ENCODE data around the gene TESK2.
"Not testable (repeated sequence)": the region's sequence is repeated elsewhere in the genome, so short reads cannot be mapped to it uniquely, and the experiment has no call there.

The TESK2 gene

GRCh38 chr1:45407629-45408287 is 83.2 kb downstream of the TESK2 start:
- DNase-seq = no peak

DNA sequence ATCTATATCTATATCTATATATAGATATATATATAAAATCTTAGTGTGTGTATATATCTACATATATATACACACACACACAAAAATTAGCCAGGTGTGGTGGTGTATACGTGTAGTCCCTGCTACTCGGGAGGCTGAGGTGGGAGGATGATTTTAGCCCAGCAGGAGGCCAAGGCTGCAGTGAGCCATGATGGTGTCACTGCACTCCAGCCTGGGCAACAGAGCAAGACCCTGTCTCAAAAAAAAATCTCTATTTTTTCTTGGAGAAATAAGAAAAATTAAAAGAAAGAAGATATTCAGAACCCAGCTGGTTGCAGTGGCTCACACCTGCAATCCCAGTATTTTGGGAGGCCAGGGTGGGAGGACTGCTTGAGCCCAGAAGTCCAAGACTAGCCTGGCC is 85.3 kb downstream of the TESK2 start:
- DNase-seq = no peak

GRCh38 chr1:45403718-45404117 is 87.2 kb downstream of the TESK2 start:
- no peak for DNase-seq

DNA sequence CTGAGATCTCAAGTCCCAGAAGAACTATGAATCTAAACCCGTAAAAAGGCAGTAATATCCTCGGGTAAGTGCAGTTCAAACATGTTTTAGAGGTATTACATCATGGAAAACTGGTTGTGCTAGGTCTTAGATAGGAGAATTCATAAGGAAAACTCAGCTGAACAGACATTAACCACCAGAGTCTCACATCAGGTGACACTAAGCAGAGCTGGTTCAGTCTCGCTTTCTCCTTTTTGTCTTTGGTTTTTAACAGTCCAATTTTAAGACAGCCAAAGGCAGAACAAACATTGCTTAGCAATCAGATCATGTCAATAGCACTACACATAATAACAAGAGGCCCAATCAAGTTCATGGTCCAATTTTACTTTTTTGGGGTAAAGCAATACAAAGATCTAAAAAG is 87.7 kb downstream of the TESK2 start:
- DNase-seq = no peak

DNA sequence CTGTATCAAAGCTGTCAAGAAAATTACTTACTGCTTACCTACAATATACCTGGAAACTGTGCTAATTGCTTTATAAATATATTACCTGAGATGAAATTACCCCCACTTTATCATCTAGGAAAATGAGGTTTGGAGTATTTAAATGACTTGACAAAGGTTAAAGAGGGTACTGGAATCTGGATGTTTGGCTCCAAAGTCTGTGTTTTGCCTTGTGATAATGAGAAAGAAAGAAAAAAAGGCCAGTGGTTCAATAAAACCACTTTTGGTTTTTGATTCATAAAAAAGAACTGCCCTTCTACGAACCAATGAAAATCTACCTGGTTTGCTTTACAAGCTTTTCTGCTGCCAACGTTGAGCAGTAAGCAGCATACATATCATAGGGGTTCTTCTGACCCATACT is 89.4 kb downstream of the TESK2 start:
- no peak for DNase-seq

DNA sequence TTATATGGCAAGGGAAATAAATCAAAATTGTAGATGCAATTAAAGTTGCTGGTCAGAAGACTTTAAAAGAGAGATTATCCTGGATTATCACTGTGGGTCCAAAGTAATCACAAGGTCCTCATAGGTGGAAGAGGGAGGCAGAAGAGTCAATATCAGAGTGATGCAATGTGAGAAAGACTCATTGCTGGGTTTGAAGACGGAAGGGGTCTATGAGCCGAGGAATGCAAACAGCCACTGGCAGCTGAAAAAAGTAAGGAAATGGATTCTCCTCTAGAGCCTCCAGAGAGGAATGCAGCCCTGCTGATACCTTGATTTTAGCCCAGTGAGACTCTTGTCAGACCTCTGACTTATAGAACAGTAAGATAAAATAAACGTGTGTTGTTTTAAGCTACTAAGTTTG is 90.9 kb downstream of the TESK2 start:
- no peak for DNase-seq

GRCh38 chr1:45397285-45397684 is 93.7 kb downstream of the TESK2 start:
- DNase-seq = no peak

DNA sequence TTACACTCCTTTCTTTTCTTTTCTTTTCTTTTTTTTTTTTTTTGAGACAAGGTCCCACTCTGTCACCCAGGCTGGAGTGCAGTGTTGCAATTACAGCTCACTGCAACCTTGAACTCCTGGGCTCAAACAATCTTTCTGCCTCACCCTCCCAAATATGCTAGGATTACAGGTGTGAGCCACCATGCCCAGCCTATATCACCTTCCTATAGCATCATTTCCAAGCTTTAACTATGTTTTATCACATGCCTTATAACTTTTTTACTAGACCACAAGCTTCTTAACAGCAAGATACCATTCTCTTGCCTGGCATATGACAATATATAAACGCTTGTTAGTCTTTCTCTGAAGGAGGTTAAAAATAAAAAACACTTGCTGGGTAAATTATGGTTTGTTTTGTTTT is 95.4 kb downstream of the TESK2 start:
- DNase-seq = no peak

DNA sequence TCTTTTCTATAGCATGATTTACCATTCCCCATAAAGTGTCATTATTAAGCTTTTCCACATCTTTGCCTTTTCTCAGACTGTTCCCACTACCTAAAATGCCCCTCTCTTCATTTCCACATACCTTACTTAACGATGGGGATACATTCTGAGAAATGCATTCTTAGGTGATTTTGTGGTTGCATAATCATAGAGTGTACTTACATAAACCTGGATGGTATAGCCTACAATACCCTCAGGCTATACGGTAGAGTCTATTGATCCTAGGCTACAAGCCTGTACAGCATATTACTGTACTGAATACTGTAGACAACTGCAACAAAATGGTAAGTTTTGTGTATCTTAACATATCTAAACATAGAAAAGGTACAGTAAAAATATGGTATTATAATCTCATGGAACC is 95.9 kb downstream of the TESK2 start:
- no peak for DNase-seq

DNA sequence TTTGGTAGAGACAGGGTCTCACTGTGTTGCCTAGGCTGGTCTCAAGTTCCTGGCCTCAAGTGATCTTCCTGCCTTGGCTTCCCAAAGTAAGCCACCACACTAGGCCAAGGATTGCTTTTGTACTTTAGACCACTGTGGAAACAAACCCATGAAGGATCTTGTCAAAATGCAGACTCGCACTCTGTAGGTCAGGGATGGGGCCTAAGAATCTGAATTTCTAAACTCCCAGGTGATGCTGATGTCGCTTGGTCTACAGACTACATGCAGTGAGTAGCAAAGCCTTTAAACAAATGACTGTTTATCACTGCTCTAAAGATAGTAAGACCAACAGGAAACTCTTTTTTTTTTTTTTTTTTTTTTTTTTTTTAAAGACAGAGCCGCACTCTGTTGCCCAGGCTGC is 96.6 kb downstream of the TESK2 start:
- no peak for DNase-seq

- DNase-seq = no peak
Measured at GRCh38 chr1:45393718-45394302, 97.2 kb downstream of the TESK2 start.

DNA sequence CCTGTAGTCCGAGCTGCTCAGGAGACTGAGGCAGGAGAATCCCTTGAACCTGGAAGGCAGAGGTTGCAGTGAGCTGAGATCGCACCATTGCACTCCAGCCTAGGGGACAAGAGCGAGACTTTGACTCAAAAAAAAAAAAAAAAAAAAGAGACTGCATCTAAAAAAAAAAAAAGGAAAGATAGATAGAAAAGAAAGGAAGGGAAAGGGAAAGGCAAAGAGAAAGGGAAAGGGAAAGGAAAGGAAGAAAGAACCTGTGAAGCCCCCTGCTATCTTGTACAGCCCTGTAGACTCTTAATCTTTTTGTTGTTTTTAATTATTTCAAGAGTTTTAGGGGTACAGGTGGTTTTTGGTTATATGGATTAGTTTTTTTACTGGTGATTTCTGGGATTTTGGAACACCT is 104.7 kb downstream of the TESK2 start:
- no peak for DNase-seq

- DNase-seq = no peak
Measured at GRCh38 chr1:45385302-45385701, 105.7 kb downstream of the TESK2 start.

- DNase-seq = not testable (repeated sequence)
Measured at GRCh38 chr1:45384213-45384612, 106.8 kb downstream of the TESK2 start.

- DNase-seq = no peak
Measured at GRCh38 chr1:45383191-45383590, 107.8 kb downstream of the TESK2 start.

DNA sequence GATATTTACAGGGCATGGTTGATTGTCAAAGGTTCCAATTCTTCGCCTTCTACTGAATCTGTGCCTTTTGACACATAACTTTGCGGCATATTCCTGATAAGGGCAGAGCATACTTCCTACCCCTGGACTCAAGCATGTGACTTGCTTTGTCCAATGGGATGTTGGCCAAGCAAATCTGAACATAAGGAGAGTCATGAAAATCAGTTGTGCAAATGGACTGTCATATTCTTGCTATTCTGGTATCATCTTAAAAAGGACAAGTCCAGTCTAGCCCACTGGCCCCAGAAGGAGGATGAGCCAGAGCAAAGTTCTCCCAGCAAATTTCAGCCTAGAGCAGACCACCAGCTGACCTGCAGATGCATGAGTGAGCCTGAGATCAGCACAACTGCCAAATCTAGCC is 109.7 kb downstream of the TESK2 start:
- DNase-seq = no peak

GRCh38 chr1:45380730-45381129 is 110.2 kb downstream of the TESK2 start:
- no peak for DNase-seq

GRCh38 chr1:45380125-45380524 is 110.8 kb downstream of the TESK2 start:
- DNase-seq = no peak

GRCh38 chr1:45379524-45379923 is 111.4 kb downstream of the TESK2 start:
- DNase-seq = no peak

- no peak for DNase-seq
Measured at GRCh38 chr1:45378184-45378583, 112.8 kb downstream of the TESK2 start.

DNA sequence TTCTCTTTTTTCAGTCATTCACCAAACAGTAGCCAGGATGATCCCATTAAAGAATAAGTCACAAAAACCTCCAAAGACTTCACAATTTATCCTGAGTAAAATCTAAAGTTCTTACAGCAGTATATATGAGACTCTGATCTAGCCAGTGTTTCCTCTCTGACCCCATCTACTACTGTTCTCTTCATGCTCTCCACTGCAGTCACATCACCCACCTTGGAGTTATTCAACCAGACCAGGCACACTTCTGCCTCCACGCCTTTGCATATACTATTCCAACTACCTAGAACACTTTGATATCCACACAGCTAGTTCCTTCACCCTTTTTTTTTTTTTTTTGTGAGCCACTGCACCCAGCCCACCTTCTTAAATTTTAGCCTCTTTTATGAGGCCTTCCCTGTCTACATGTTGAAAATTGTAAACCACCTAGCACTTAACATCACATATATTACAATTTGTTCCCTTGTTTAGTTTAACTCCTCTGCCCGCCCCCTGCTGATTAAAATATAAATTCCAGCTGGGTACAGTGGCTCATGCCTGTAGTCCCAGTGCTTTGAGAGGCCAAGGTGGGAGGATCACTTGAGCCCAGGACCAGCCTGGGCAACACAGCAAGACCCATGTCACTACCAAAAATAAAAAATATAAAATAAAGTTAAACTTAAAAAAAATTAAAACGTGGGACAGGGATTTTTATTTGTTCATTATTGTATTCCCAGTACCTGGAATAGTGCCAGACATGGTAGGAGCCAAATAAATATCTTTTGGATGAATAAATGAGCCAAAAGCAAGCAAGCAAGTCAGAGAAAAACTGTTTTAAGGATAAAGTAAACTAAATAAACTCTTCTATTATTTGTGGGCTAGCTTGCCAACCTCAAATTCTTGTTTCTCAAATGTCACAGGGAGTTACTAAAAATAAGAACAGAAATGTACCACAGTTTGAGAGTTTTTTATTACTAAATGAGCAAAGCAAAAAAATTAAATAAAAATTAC is 115.6 kb downstream of the TESK2 start:
- no peak for DNase-seq

DNA sequence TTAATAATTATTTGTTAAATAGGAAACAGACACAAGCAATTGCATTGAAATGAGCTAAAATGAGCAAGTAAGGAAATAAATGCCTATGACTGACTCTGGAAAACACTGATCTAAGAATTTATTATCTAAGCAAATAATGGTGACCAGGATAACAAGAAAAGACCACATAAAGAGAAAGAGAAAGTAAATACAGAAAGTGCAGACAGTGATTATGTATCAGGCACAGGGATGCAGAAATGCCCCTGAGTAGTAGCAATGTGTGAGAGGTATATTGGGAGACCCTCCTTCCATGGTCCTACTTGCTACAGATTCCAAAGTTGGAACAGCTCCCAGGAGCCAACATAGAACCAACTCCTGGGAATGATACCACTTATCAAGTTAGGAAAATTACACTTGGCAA is 117.4 kb downstream of the TESK2 start:
- DNase-seq = no peak

DNA sequence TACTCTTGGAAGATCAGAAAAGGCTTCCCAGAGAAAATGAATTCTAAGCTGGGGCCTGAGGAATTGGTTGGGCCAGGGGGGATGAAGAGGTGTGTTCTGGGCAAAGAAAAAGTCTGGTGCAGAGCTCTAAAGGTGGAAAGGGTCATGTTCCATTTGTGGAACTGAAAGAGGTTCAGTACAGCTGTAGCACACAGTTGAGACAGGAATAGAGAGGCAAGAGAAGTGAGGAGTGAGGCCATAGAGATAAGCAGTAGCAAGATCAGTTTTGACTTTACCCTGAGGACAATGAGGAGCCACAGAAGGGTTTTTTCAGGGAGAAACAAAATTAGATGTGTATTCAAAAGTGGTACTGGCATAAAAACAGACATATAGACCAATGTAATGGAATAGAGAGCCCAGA is 120.4 kb downstream of the TESK2 start:
- DNase-seq = no peak

- DNase-seq = no peak
Measured at GRCh38 chr1:45365051-45365450, 125.9 kb downstream of the TESK2 start.
